ENCODE data around the gene RAD51D.
"Not testable (repeated sequence)": the region's sequence is repeated elsewhere in the genome, so short reads cannot be mapped to it uniquely, and the experiment has no call there.

Gene RAD51D

GRCh38 chr17:35141681-35142466, 22.2 kb upstream of the RAD51D start, which contains the start of gene NLE1:
TSS of gene NLE1 (minus strand) at chr17:35142303. CDS start at chr17:35142275, 28 bp downstream.
- DNase-seq (ENCODE audit: low read depth in 2 of 2, low spot score in 1 of 2) = peak; percentile 72 to 74

GRCh38 chr17:35138218-35138617, 18.6 kb upstream of the RAD51D start:
- no peak for DNase-seq (ENCODE audit: low read depth in 2 of 2, low spot score in 1 of 2)

GRCh38 chr17:35135322-35135721, 15.7 kb upstream of the RAD51D start:
- DNase-seq (ENCODE audit: low read depth in 2 of 2, low spot score in 1 of 2) = no peak

- DNase-seq (ENCODE audit: low read depth in 2 of 2, low spot score in 1 of 2) = no peak
These were observed 13.3 kb upstream of the RAD51D start for GRCh38 chr17:35132816-35133550.

GRCh38 chr17:35132099-35132498, 12.4 kb upstream of the RAD51D start:
- no peak for DNase-seq (ENCODE audit: low read depth in 2 of 2, low spot score in 1 of 2)

GRCh38 chr17:35130392-35130791, 10.7 kb upstream of the RAD51D start:
- DNase-seq (ENCODE audit: low read depth in 2 of 2, low spot score in 1 of 2) = no peak

- DNase-seq (ENCODE audit: low read depth in 2 of 2, low spot score in 1 of 2) = no peak
These were observed 10.3 kb upstream of the RAD51D start for GRCh38 chr17:35129973-35130351.

- DNase-seq (ENCODE audit: low read depth in 2 of 2, low spot score in 1 of 2) = no peak
These were observed 9.7 kb upstream of the RAD51D start for GRCh38 chr17:35129154-35129972.

- DNase-seq (ENCODE audit: low read depth in 2 of 2, low spot score in 1 of 2) = no peak
These were observed 8.3 kb upstream of the RAD51D start for GRCh38 chr17:35127751-35128514.

GRCh38 chr17:35121315-35121714, 1.7 kb upstream of the RAD51D start, which contains the start of gene FNDC8:
TSS of gene FNDC8 (plus strand) at chr17:35121615. CDS start at chr17:35121694, 79 bp downstream.
- DNase-seq (ENCODE audit: low read depth in 2 of 2, low spot score in 1 of 2) = no peak

GRCh38 chr17:35117984-35118383, 1.7 kb downstream of the RAD51D start:
- DNase-seq (ENCODE audit: low read depth in 2 of 2, low spot score in 1 of 2) = no peak

- no peak for DNase-seq (ENCODE audit: low read depth in 2 of 2, low spot score in 1 of 2)
These were observed 2.8 kb downstream of the RAD51D start for GRCh38 chr17:35116845-35117244.

- not testable (repeated sequence) for DNase-seq (ENCODE audit: low read depth in 2 of 2, low spot score in 1 of 2)
These were observed 8.9 kb downstream of the RAD51D start for GRCh38 chr17:35110791-35111190.

GRCh38 chr17:35104844-35105450, 14.7 kb downstream of the RAD51D start:
- DNase-seq (ENCODE audit: low read depth in 2 of 2, low spot score in 1 of 2) = no peak

- DNase-seq (ENCODE audit: low read depth in 2 of 2, low spot score in 1 of 2) = no peak
These were observed 16.4 kb downstream of the RAD51D start for GRCh38 chr17:35103271-35103670.

- no peak for DNase-seq (ENCODE audit: low read depth in 2 of 2, low spot score in 1 of 2)
These were observed 17.9 kb downstream of the RAD51D start for GRCh38 chr17:35101725-35102124.

- DNase-seq (ENCODE audit: low read depth in 2 of 2, low spot score in 1 of 2) = no peak
These were observed 18.6 kb downstream of the RAD51D start for GRCh38 chr17:35101036-35101435.

- no peak for DNase-seq (ENCODE audit: low read depth in 2 of 2, low spot score in 1 of 2)
These were observed 19.8 kb downstream of the RAD51D start for GRCh38 chr17:35099908-35100307.

GRCh38 chr17:35097776-35098175, 21.9 kb downstream of the RAD51D start:
- no peak for DNase-seq (ENCODE audit: low read depth in 2 of 2, low spot score in 1 of 2)

GRCh38 chr17:35095741-35096140, 23.9 kb downstream of the RAD51D start:
- no peak for DNase-seq (ENCODE audit: low read depth in 2 of 2, low spot score in 1 of 2)

All from stimulated activated CD8-positive, alpha-beta memory T cell treated with anti-CD3 and anti-CD28 coated beads, Interleukin-4, amount 100 ng/mL, for 4 hours (primary cell).